Endodermal cell (in vitro differentiated cells): ENCODE data around the gene ATG16L1. TPM values are rescaled to one million over a fixed set of nuclear protein-coding genes. Genes with fewer than 3 reads are reported as not detected.

ENCODE experiments used
- DNase-seq: peaks from one replicate; pipeline ENCODE4 v3.0.0-alpha.2; 2017
- H3K27ac ChIP-seq: 2 replicates; pipeline ENCODE4 v1.5.1; 2013; ENCODE audit warnings: mild to moderate bottlenecking, low read depth, low read length, moderate library complexity
- H3K27me3 ChIP-seq: 2 replicates; pipeline ENCODE4 v1.6.1; 2013; ENCODE audit warnings: mild to moderate bottlenecking, low read length, moderate library complexity; ENCODE audit not compliant: insufficient read depth, control insufficient read depth, poor library complexity, severe bottlenecking
- H3K36me3 ChIP-seq: 2 replicates; pipeline ENCODE4 v1.7.0; 2013; ENCODE audit warnings: mild to moderate bottlenecking, low read length, moderate library complexity; ENCODE audit not compliant: control insufficient read depth, insufficient read depth
- H3K4me1 ChIP-seq: one replicate; pipeline ENCODE4 v1.7.0; 2013; ENCODE audit warnings: low read length; ENCODE audit not compliant: control insufficient read depth, insufficient read depth
- H3K4me3 ChIP-seq: 2 replicates; pipeline ENCODE4 v1.5.1; 2013; ENCODE audit warnings: mild to moderate bottlenecking, low read length, moderate library complexity
- H3K9ac ChIP-seq: 2 replicates; pipeline ENCODE4 v1.6.1; 2013; ENCODE audit warnings: mild to moderate bottlenecking, low read length, moderate library complexity; ENCODE audit not compliant: poor library complexity, severe bottlenecking; ENCODE audit errors: extremely low read depth
- H3K9me3 ChIP-seq: 2 replicates; pipeline ENCODE4 v1.6.1; 2013; ENCODE audit warnings: mild to moderate bottlenecking, low read length, moderate library complexity; ENCODE audit not compliant: control insufficient read depth
- H3K27ac Mint-ChIP-seq: 2 replicates; pipeline ENCODE4 v1.8.0; 2020; ENCODE audit warnings: mixed read lengths
- H3K27me3 Mint-ChIP-seq: 2 replicates; pipeline ENCODE4 v1.8.0; 2021; ENCODE audit warnings: mild to moderate bottlenecking, mixed read lengths; ENCODE audit not compliant: insufficient read depth
- H3K36me3 Mint-ChIP-seq: 2 replicates; pipeline ENCODE4 v1.8.0; 2020; ENCODE audit warnings: low read depth, mixed read lengths
- H3K4me1 Mint-ChIP-seq: 2 replicates; pipeline ENCODE4 v1.8.0; 2020; ENCODE audit warnings: mixed read lengths
- H3K4me3 Mint-ChIP-seq: 2 replicates; pipeline ENCODE4 v1.8.0; 2020; ENCODE audit warnings: mild to moderate bottlenecking, moderate library complexity, mixed read lengths
- H3K9me3 Mint-ChIP-seq: 2 replicates; pipeline ENCODE4 v1.8.0; 2020; ENCODE audit warnings: mild to moderate bottlenecking, mixed read lengths
- WGBS, 2 experiments: methylation state at CpG; one replicate each; pipeline versions ENCODE4 v1.1.5 to v1.1.7; 2013; ENCODE audit warnings: missing lambda C conversion rate in 2 of 2, mixed read lengths in 1 of 2; ENCODE audit not compliant: insufficient coverage in 1 of 2, insufficient read length in 1 of 2; 5-methylcytosine and 5-hydroxymethylcytosine counted together
- total RNA-seq, 2 donors: library from RNA; stranded (reverse); fragmentation: NEBNext Ultra II Directional in 1 of 2; extraction: Animal tissue kit (Norgen Biotek cat#: 25700) in 1 of 2; gene quantifications; 2 replicates in 1 of 2; 3 replicates in 1 of 2; pipeline ENCODE4 v1.2.1, GENCODE V29; 2021
- TF ChIP-seq, protein P1 (sequence below): fragments of 200-600 bp; sonication (generic); conservative IDR thresholded peaks from 2 replicates; pipeline ENCODE4 v1.5.0; 2021; ENCODE audit warnings: antibody characterized with exemption, mild to moderate bottlenecking

The ATG16L1 gene
- total RNA-seq, 2 donors from 2014 or later = 29.6 to 31.6 TPM

DNA sequence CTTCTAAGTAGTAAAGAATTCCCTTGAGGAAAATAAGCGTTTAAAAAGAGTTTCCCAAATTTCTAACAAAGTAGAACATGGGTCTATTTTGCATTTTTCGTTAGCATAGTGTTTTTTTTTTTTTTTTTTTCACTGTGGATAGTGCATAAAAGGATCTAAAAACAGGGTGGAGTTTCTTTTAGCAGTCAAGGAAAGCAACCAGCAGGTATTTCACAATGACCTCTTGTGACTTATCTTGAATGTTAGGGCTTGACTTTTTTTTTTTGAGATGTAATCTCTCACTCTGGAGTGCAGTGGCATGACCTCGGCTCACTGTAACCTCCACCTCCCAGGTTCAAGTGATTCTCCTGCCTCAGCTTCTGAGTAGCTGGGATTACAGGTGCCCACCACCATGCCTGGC, 88.0 kb downstream of the ATG16L1 start:
- H3K4me3 ChIP-seq = no peak overlapping the region
- no peaks in the 10 kb centered on the region for H3K36me3 Mint-ChIP-seq
- peaks cover 11% of the 10 kb centered on the region for H3K27me3 ChIP-seq
- H3K4me1 Mint-ChIP-seq = peaks cover 8% of the 10 kb centered on the region
- DNase-seq = no peak
- no peak overlapping the region for H3K9ac ChIP-seq
- no peak overlapping the region for H3K4me3 Mint-ChIP-seq
- TF ChIP-seq, protein P1, sequence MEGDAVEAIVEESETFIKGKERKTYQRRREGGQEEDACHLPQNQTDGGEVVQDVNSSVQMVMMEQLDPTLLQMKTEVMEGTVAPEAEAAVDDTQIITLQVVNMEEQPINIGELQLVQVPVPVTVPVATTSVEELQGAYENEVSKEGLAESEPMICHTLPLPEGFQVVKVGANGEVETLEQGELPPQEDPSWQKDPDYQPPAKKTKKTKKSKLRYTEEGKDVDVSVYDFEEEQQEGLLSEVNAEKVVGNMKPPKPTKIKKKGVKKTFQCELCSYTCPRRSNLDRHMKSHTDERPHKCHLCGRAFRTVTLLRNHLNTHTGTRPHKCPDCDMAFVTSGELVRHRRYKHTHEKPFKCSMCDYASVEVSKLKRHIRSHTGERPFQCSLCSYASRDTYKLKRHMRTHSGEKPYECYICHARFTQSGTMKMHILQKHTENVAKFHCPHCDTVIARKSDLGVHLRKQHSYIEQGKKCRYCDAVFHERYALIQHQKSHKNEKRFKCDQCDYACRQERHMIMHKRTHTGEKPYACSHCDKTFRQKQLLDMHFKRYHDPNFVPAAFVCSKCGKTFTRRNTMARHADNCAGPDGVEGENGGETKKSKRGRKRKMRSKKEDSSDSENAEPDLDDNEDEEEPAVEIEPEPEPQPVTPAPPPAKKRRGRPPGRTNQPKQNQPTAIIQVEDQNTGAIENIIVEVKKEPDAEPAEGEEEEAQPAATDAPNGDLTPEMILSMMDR = no peak
- whole genome bisulfite sequencing, 2 experiments = 71 to 80% methylated on average over 2 to 3 of the region's 3 CpGs
- no peaks in the 10 kb centered on the region for H3K36me3 ChIP-seq
- no peaks in the 10 kb centered on the region for H3K4me1 ChIP-seq
- peaks cover 6% of the 10 kb centered on the region for H3K9me3 Mint-ChIP-seq
- H3K27ac Mint-ChIP-seq = no peak overlapping the region
- H3K9me3 ChIP-seq = peaks cover 6% of the 10 kb centered on the region
- H3K27me3 Mint-ChIP-seq = peaks cover 13% of the 10 kb centered on the region
- H3K27ac ChIP-seq = no peak overlapping the region

DNA sequence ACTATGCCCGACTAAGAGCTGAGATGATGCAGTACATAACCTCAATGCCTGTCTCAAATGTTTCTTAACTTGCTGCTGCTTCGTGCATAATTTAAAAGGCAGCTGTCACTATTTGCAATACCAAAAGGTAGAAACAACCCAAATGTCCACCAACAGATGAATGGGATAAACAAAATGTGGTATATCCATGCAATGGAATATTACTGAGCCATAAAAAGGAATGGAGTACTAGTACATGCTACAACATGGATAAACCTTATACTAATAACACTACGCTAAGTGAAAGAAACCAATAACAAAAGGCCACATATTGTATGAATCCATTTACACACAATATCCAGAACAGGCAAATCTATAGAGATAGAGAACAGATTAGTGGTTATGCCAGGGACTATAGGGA, 89.8 kb downstream of the ATG16L1 start:
- Histone ChIP-seq H3K27me3 (no peaks in the 10 kb centered on the region), H3K4me1 (no peaks in the 10 kb centered on the region), H3K36me3 (no peaks in the 10 kb centered on the region), H3K4me3 (no peak overlapping the region), H3K27ac (no peak overlapping the region), H3K9me3 (peaks cover 6% of the 10 kb centered on the region), H3K9ac (no peak overlapping the region)
- 92 to 93% methylated on average over 2 to 3 of the region's 3 CpGs for WGBS, 2 experiments
- Mint-ChIP-seq H3K4me3 (no peak overlapping the region), H3K4me1 (peaks cover 8% of the 10 kb centered on the region), H3K36me3 (no peaks in the 10 kb centered on the region), H3K27ac (no peak overlapping the region), H3K27me3 (peaks cover 6% of the 10 kb centered on the region), H3K9me3 (peaks cover 6% of the 10 kb centered on the region)
- TF ChIP-seq, protein P1 = no peak
- DNase-seq = no peak

DNA sequence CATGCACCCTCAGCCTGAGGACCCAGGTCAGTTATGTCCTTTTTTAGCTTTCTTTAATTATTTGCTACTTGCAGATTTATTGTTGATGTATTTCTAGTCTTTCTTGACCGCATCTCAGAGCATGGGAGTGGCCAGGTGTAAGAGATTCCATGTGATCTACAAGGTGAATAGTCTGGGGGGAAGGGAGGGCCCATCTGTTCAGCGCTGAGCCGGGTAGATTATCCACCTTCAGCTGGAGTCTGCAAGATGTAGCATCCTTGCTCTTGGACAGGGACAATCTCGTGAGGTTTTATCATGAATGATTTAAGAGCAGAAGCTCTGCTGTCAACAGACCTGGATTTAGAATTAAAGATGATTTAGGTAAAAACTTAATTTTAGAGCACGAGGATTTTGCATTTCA, 90.8 kb downstream of the ATG16L1 start:
- Histone ChIP-seq H3K4me3 (no peak overlapping the region), H3K9me3 (peaks cover 6% of the 10 kb centered on the region), H3K27ac (no peak overlapping the region), H3K4me1 (no peaks in the 10 kb centered on the region), H3K36me3 (no peaks in the 10 kb centered on the region), H3K9ac (no peak overlapping the region), H3K27me3 (no peaks in the 10 kb centered on the region)
- no peaks in the 10 kb centered on the region for H3K36me3 Mint-ChIP-seq
- H3K27me3 Mint-ChIP-seq = peaks cover 8% of the 10 kb centered on the region
- H3K4me1 Mint-ChIP-seq = peaks cover 8% of the 10 kb centered on the region
- peaks cover 6% of the 10 kb centered on the region for H3K9me3 Mint-ChIP-seq
- no peak overlapping the region for H3K27ac Mint-ChIP-seq
- DNase-seq = no peak
- H3K4me3 Mint-ChIP-seq = no peak overlapping the region
- WGBS, 2 experiments = 92% methylated on average over 4 to 5 of the region's 5 CpGs
- TF ChIP-seq, protein P1 = no peak
